Raji (cell line): ENCODE results near the gene SDK1.

Experiments
- POLR2A ChIP-seq: IDR thresholded peaks from 2 replicates; pipeline ENCODE4 v1.6.1; 2011; ENCODE audit warnings: low read depth, low read length, control low read depth; ENCODE audit not compliant: insufficient read depth

Gene SDK1

GRCh38 chr7:3439333-3440030 is 138.4 kb downstream of the SDK1 start:
- TF ChIP-seq POLR2A: no peak

GRCh38 chr7:3440509-3440908 is 139.5 kb downstream of the SDK1 start:
- no peak for TF ChIP-seq POLR2A

GRCh38 chr7:3443716-3444115 is 142.7 kb downstream of the SDK1 start:
- TF ChIP-seq POLR2A: no peak

- TF ChIP-seq POLR2A: no peak
Observed at GRCh38 chr7:3446786-3447185, 145.7 kb downstream of the SDK1 start.

GRCh38 chr7:3451701-3452100 is 150.6 kb downstream of the SDK1 start:
- TF ChIP-seq POLR2A: no peak

DNA sequence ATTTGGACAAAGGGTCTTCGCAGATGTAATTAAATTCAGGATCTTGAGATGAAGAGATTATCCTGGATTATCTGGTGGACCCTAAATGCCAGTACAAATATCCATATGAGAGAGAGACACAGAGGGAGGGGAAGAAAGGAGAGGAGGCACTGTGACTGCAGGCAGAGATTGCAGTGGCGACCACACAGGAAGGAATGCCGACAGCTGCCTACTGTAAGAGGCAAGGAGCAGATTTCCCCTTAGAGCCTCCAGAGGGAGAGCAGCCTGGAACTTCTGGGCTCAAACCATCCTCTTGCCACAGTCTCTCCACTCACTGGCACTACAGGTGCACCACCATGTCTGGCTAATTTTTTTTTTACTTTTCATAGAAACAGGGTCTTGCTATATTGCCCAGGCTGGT is 152.3 kb downstream of the SDK1 start:
- no peak for TF ChIP-seq POLR2A

DNA sequence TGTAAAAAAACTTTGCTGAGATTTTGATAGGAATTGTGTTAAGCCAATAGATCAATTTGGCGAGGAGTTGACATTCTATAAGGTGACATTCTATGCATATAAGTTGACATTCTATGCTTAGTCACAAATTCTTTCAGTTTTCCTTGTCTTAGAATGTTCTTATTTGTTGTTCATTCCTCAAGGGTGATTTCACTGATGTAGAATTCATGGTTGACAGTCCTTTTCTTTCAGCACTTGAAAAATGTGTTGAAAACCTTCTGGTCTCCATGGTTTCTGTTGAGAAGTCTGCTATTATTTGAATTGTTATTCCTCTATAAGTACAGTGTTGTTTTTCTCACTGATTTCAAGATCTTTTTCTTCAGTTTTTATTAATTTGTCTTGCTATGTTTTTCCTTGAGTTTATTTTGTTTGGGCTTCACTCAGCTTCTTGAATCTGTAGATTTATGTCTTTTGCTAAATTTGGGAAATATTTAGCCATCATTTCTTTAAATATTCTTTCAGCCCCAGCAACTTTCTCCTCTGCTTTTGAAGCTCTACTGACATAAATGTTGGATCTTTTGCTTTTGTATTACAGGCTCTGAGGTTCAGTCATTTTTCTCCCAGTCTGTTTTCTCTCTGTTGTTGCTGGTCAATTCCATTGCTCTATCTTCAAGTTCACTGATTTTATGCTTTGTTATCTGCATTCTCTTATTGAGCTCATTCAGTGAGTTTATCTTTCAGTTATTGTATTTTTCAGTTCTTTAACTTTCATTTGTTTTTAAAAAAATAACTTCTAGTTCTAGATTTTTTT is 154.9 kb downstream of the SDK1 start:
- TF ChIP-seq POLR2A: no peak

DNA sequence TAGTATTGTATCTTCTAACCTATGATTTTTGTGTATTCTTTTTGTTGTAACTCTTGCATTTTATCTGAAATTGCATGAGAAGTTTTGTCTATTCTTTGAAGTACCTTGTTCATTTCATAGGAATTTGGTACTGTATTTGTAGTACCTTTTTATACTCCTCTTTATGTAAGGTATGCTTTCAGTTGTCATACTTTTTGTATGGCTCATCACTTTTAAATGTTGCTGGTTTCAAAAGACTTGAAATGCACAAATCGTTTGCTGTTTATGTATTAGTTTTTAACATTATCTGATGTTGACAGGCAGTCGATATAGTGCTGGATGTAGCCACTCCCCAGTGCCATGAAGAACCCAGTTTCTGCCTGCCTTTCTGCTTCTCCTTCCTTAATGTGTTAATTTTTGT is 158.1 kb downstream of the SDK1 start:
- TF ChIP-seq POLR2A: no peak

DNA sequence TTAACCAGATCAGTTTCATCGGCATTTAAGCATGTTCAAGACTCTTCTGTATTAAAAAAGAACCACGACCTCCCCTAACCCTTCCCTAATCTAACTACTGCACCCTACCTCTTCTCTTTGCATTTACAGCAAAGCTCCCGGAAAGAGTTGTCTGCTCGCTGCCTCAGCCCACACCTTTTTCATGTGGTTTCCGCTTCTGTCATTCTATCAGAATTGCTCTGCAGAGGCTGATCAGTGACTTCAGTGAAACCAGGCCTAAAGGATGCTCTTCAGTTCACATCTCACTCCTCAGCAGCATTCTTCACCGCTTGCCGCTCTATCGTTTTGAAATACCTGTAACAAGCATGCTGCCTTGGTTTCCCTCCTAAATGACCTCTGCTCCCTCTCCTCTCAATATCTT is 160.9 kb downstream of the SDK1 start:
- TF ChIP-seq POLR2A: no peak

GRCh38 chr7:3463696-3464095 is 162.6 kb downstream of the SDK1 start:
- TF ChIP-seq POLR2A: no peak

GRCh38 chr7:3464900-3465622 is 164.0 kb downstream of the SDK1 start:
- TF ChIP-seq POLR2A: no peak

DNA sequence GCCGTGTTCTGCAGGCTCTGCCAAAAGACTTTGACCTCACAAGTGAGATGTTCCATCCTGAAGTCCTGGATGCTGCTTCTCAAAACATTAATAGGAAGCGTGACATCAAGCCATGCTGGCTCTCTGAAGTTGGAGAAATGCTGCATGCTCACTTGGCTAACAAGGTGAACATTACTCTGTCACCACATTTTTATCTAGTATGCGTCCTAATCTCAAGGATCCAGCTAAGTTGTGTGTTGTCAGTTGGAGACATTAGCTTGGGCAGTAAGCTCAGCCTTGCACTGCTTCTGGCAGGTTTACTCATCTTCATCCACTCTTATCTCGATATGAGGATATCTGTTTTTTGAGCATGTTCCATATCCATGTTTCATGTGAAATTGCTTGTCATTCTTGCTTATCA is 165.2 kb downstream of the SDK1 start:
- TF ChIP-seq POLR2A: no peak

DNA sequence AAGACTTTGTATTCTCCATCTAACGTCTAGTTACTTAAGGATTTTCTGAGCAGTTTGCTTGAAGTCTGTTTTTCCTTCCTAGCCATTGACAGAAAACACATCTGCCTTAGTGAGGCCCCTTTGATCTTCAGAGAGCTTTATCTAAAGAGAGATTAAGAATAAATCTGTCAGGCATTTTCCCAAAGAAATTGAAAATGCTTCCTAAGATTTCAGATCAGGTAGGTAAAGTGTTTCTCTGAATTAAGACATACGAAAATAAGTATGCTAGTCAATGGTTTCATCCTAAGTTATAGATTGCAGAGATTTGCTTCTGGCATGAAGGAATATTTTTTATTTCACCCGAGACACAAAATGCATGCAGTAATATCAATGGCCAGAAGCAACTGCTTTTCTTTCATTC is 168.6 kb downstream of the SDK1 start:
- no peak for TF ChIP-seq POLR2A

DNA sequence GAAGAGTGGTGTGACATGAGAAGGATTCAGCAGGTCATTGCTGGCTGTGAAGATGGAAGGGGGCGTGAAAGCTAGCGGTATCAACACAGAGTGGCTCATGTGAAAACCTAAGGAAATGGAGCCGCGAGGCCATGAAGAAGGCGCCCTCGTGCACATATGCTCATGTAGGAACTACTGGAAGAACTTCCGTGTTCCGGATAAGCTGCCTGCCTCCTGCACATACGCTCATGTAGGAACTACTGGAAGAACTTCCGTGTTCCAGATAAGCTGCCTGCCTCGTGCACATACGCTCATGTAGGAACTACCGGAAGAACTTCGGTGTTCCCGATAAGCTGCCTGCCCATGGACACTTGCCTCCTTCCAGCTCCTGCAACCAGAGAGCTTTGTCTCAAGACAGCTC is 179.1 kb downstream of the SDK1 start:
- no peak for TF ChIP-seq POLR2A

DNA sequence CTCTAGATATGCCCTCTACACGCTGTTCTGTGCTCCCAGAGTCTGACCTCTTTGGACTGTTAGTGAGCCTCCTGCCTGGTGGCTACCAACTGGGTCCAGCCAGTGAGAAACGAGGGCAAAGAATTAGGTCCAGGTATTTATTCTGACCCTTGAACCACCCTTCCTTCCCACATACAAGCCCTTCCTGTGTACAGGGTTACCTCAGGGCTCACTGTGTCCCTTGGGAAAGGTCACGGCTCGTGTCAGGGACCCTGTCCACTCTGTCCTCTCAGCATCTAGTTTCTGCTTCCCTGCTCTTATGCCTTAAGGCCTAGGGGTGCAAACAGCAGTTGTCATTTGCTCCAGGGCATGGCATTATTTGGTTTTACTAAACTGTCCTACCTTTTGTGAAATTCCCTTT is 180.4 kb downstream of the SDK1 start:
- TF ChIP-seq POLR2A: no peak
